GM21390 (cell line): ENCODE measurements around the gene TNIK.

Experiments used
- ATAC-seq: cut with Tn5 transposase; IDR thresholded peaks from one replicate; pipeline ENCODE4 v1.9.1; 2021; ENCODE audit not compliant: unreplicated experiment

TNIK gene

GRCh38 chr3:171459942-171460724 lies at the start of gene TNIK:
TSS of gene TNIK (minus strand) at chr3:171460405. CDS start at chr3:171460063, 342 bp downstream.
- peak; percentile 74 for ATAC-seq

GRCh38 chr3:171508676-171509075 lies 48.5 kb upstream of the TNIK start:
- ATAC-seq, result no peak

GRCh38 chr3:171508206-171508605 lies 48.0 kb upstream of the TNIK start:
- no peak for ATAC-seq

- ATAC-seq, result no peak
Observed at GRCh38 chr3:171506743-171507319, 46.6 kb upstream of the TNIK start.

- ATAC-seq, result no peak
Observed at GRCh38 chr3:171505822-171506333, 45.7 kb upstream of the TNIK start.

GRCh38 chr3:171504376-171504775 lies 44.2 kb upstream of the TNIK start:
- ATAC-seq, result no peak

- no peak for ATAC-seq
Observed at GRCh38 chr3:171503817-171504216, 43.6 kb upstream of the TNIK start.

- no peak for ATAC-seq
Observed at GRCh38 chr3:171498921-171499320, 38.7 kb upstream of the TNIK start.

- no peak for ATAC-seq
Observed at GRCh38 chr3:171497468-171497867, 37.3 kb upstream of the TNIK start.

GRCh38 chr3:171495413-171495812 lies 35.2 kb upstream of the TNIK start:
- no peak for ATAC-seq

GRCh38 chr3:171494457-171495109 lies 34.4 kb upstream of the TNIK start:
- no peak for ATAC-seq

GRCh38 chr3:171491361-171491760 lies 31.2 kb upstream of the TNIK start:
- ATAC-seq, result no peak

GRCh38 chr3:171490901-171491300 lies 30.7 kb upstream of the TNIK start:
- no peak for ATAC-seq

- no peak for ATAC-seq
Observed at GRCh38 chr3:171489348-171489747, 29.1 kb upstream of the TNIK start.

GRCh38 chr3:171488479-171488878 lies 28.3 kb upstream of the TNIK start:
- ATAC-seq, result no peak

GRCh38 chr3:171487382-171487781 lies 27.2 kb upstream of the TNIK start:
- ATAC-seq, result no peak

- no peak for ATAC-seq
Observed at GRCh38 chr3:171485338-171485737, 25.1 kb upstream of the TNIK start.

- no peak for ATAC-seq
Observed at GRCh38 chr3:171481011-171481410, 20.8 kb upstream of the TNIK start.

GRCh38 chr3:171480526-171480925 lies 20.3 kb upstream of the TNIK start:
- ATAC-seq, result peak; percentile 91

- no peak for ATAC-seq
Observed at GRCh38 chr3:171476532-171477102, 16.4 kb upstream of the TNIK start.

GRCh38 chr3:171472552-171472951 lies 12.3 kb upstream of the TNIK start:
- ATAC-seq, result no peak
